ENCODE results near the gene ADAT3.

ADAT3 gene

GRCh38 chr19:1913781-1914577 lies 8.8 kb downstream of the ADAT3 start:
- TF ChIP-seq, protein P1, sequence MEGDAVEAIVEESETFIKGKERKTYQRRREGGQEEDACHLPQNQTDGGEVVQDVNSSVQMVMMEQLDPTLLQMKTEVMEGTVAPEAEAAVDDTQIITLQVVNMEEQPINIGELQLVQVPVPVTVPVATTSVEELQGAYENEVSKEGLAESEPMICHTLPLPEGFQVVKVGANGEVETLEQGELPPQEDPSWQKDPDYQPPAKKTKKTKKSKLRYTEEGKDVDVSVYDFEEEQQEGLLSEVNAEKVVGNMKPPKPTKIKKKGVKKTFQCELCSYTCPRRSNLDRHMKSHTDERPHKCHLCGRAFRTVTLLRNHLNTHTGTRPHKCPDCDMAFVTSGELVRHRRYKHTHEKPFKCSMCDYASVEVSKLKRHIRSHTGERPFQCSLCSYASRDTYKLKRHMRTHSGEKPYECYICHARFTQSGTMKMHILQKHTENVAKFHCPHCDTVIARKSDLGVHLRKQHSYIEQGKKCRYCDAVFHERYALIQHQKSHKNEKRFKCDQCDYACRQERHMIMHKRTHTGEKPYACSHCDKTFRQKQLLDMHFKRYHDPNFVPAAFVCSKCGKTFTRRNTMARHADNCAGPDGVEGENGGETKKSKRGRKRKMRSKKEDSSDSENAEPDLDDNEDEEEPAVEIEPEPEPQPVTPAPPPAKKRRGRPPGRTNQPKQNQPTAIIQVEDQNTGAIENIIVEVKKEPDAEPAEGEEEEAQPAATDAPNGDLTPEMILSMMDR (IDR thresholded peaks at IDR 0.05; ENCODE audit: extremely low read depth, insufficient read depth, missing control alignments) = no peak
- no peak for DNase-seq (ENCODE audit: low spot score)
- in situ Hi-C loops (cut with MboI; ENCODE audit: low pct_unique_long_range_greater_than_20kb, low sequenced_read_pairs, unreplicated experiment) = no loop called here

DNA sequence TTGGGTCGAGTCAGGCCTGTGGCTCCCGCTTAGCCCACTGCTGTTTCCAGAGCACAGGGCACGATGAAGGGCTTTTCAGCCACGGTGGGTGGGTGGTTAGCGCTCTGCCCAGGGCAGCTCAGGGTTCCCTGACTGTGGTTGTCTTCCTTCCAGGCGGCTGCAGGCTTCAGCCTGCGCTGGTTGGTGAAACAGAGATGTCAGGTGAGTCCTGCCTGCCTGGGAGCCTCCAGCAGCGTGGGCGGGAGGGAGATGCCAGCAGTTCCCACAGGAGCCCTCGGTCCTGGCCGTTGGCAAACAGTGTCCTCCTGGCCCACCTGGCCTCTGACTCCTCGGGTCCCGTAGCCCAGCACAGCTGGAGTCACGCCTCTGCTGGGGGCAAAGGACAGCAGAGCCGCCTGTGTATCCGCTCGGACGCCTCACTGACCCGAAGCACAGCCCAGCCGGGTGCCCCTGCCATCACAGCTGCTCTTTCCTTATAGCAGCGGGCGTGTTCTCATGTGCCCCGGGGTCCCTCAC lies 9.7 kb downstream of the ADAT3 start:
- no peak for DNase-seq (ENCODE audit: low spot score)
- in situ Hi-C loops (cut with MboI; ENCODE audit: low pct_unique_long_range_greater_than_20kb, low sequenced_read_pairs, unreplicated experiment) = no loop called here
- TF ChIP-seq, protein P1 (IDR thresholded peaks at IDR 0.05; ENCODE audit: extremely low read depth, insufficient read depth, missing control alignments) = no peak

GRCh38 chr19:1917146-1917545 lies 11.9 kb downstream of the ADAT3 start:
- in situ Hi-C loops (cut with MboI; ENCODE audit: low pct_unique_long_range_greater_than_20kb, low sequenced_read_pairs, unreplicated experiment) = no loop called here
- DNase-seq (ENCODE audit: low spot score) = no peak
- TF ChIP-seq, protein P1 (IDR thresholded peaks at IDR 0.05; ENCODE audit: extremely low read depth, insufficient read depth, missing control alignments) = no peak

DNA sequence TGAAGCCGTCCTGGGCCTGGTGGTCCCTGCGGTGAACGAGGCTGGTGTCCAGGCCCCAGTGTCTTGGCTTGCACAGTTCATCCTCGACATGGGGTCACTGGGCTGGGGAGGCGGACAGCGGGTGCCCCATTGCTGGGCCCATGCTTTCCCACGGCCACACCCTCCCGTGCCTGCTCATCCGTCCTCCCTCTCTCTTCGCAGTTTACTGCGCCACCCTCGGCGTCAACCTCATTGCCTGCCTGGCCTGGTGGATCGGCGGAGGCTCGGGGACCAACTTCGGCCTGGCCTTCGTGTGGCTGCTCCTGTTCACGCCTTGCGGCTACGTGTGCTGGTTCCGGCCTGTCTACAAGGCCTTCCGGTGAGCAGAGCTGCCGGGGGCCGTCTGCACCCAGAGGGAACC lies 12.7 kb downstream of the ADAT3 start:
- in situ Hi-C loops (cut with MboI; ENCODE audit: low pct_unique_long_range_greater_than_20kb, low sequenced_read_pairs, unreplicated experiment) = no loop called here
- TF ChIP-seq, protein P1 (IDR thresholded peaks at IDR 0.05; ENCODE audit: extremely low read depth, insufficient read depth, missing control alignments) = no peak
- no peak for DNase-seq (ENCODE audit: low spot score)

DNA sequence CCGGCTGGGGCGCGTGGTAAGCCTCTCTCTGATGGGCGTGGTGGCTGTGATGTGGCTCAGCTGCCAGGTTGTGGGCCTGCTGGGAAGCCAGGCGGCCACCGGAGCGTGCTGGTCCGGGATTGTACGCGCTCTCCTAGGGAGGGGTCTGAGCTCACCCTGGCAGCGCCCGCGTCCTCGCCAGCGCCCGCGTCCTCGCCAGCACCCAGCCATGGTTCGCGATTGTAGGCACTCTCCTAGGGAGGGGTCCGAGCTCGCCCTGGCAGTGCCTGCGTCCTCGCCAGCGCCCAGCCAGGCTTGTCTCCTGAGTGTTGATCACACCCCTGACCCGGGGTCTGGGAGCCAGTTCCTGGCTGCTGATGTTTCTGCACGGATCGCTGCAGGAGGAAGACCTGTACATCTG lies 13.8 kb downstream of the ADAT3 start:
- no peak for DNase-seq (ENCODE audit: low spot score)
- TF ChIP-seq, protein P1 (IDR thresholded peaks at IDR 0.05; ENCODE audit: extremely low read depth, insufficient read depth, missing control alignments) = no peak
- in situ Hi-C loops (cut with MboI; ENCODE audit: low pct_unique_long_range_greater_than_20kb, low sequenced_read_pairs, unreplicated experiment) = no loop called here

- in situ Hi-C loops (cut with MboI; ENCODE audit: low pct_unique_long_range_greater_than_20kb, low sequenced_read_pairs, unreplicated experiment) = no loop called here
- DNase-seq (ENCODE audit: low spot score) = no peak
- TF ChIP-seq, protein P1 (IDR thresholded peaks at IDR 0.05; ENCODE audit: extremely low read depth, insufficient read depth, missing control alignments) = no peak
Measured at GRCh38 chr19:1920644-1921043, 15.4 kb downstream of the ADAT3 start.

Data from GM13977 (cell line).